ENCODE measurements around the gene DPP6.

DNA sequence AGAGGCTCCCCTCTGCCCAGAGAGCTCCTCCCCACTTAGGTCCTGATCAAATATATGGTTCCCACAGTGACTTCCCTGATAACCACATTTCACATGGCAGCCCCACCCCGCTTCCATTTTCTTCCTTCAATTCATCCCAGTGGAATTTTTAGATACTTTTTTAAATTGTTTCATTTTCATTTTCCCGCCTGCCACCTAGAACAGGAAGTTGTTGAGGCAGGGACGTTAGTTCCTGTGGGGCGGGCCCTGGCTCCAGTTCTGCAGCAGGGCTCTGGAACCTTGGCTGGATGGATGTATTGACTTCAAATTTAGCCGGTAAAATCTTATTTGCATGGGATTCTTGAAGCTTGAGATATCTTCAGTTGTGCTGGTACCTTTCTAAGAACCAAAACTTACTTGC, 724.2 kb downstream of the DPP6 start:
- TF ChIP-seq CTCF (conservative IDR thresholded peaks at IDR 0.05) = no peak
- no peak for TF ChIP-seq EZH2 (IDR thresholded peaks at IDR 0.05; ENCODE audit: low read depth)
